ENCODE measurements around the gene KLHDC4.

- TF ChIP-seq, protein P1, sequence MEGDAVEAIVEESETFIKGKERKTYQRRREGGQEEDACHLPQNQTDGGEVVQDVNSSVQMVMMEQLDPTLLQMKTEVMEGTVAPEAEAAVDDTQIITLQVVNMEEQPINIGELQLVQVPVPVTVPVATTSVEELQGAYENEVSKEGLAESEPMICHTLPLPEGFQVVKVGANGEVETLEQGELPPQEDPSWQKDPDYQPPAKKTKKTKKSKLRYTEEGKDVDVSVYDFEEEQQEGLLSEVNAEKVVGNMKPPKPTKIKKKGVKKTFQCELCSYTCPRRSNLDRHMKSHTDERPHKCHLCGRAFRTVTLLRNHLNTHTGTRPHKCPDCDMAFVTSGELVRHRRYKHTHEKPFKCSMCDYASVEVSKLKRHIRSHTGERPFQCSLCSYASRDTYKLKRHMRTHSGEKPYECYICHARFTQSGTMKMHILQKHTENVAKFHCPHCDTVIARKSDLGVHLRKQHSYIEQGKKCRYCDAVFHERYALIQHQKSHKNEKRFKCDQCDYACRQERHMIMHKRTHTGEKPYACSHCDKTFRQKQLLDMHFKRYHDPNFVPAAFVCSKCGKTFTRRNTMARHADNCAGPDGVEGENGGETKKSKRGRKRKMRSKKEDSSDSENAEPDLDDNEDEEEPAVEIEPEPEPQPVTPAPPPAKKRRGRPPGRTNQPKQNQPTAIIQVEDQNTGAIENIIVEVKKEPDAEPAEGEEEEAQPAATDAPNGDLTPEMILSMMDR (IDR thresholded peaks at IDR 0.05; ENCODE audit: insufficient read depth, low read depth, low read length) = peak; percentile 27
- TF ChIP-seq EZH2 (IDR thresholded peaks at IDR 0.05; ENCODE audit: insufficient read depth, low read length) = no peak
These were observed 83.7 kb downstream of the KLHDC4 start for GRCh38 chr16:87681981-87682570.

Data from astrocyte (in vitro differentiated cells and primary cell).